ENCODE measurements around the gene ITSN2. TPM values are rescaled to one million over a fixed set of nuclear protein-coding genes. Genes with fewer than 3 reads are reported as not detected.

Gene ITSN2
- total RNA-seq, 1 experiment from 2014 or later = 19.8 TPM

DNA sequence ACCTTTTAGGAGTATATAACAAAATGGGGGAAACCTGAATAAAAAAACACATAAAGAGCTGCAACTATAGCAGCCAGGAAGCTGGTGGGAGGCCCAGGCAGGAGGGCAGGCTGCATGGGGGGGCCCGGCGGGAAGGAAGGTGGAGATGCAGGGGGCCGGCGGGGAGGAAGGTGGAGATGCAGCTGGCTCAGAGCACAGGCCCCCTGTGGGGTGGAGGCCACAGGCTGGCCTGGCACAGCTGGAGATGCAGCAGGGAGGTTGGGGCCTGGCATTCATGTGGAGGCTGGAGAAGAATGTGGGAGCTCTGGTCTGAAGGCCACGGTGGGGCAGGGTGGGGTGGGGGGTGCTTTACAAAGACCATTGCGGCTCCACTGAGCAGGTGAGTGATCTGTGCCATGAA, 154.1 kb downstream of the ITSN2 start:
- no peak for DNase-seq (ENCODE audit: low spot score)
- no peak for ATAC-seq
- TF ChIP-seq CREM (CRISPR knock-in tag; IDR thresholded peaks at IDR 0.05) (no peak), ZNF416 (CRISPR knock-in tag; IDR thresholded peaks at IDR 0.05) (no peak), SMAD4 (CRISPR knock-in tag; IDR thresholded peaks at IDR 0.05) (no peak), ZNF263 (CRISPR knock-in tag; IDR thresholded peaks at IDR 0.05; ENCODE audit: low read depth) (no peak), ZNF423 (CRISPR knock-in tag; IDR thresholded peaks at IDR 0.05) (peak; percentile 76)
- TF ChIP-seq, protein P1, sequence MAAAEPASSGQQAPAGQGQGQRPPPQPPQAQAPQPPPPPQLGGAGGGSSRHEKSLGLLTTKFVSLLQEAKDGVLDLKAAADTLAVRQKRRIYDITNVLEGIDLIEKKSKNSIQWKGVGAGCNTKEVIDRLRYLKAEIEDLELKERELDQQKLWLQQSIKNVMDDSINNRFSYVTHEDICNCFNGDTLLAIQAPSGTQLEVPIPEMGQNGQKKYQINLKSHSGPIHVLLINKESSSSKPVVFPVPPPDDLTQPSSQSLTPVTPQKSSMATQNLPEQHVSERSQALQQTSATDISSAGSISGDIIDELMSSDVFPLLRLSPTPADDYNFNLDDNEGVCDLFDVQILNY (CRISPR knock-in tag; IDR thresholded peaks at IDR 0.05) = no peak
- TF ChIP-seq, protein P2, sequence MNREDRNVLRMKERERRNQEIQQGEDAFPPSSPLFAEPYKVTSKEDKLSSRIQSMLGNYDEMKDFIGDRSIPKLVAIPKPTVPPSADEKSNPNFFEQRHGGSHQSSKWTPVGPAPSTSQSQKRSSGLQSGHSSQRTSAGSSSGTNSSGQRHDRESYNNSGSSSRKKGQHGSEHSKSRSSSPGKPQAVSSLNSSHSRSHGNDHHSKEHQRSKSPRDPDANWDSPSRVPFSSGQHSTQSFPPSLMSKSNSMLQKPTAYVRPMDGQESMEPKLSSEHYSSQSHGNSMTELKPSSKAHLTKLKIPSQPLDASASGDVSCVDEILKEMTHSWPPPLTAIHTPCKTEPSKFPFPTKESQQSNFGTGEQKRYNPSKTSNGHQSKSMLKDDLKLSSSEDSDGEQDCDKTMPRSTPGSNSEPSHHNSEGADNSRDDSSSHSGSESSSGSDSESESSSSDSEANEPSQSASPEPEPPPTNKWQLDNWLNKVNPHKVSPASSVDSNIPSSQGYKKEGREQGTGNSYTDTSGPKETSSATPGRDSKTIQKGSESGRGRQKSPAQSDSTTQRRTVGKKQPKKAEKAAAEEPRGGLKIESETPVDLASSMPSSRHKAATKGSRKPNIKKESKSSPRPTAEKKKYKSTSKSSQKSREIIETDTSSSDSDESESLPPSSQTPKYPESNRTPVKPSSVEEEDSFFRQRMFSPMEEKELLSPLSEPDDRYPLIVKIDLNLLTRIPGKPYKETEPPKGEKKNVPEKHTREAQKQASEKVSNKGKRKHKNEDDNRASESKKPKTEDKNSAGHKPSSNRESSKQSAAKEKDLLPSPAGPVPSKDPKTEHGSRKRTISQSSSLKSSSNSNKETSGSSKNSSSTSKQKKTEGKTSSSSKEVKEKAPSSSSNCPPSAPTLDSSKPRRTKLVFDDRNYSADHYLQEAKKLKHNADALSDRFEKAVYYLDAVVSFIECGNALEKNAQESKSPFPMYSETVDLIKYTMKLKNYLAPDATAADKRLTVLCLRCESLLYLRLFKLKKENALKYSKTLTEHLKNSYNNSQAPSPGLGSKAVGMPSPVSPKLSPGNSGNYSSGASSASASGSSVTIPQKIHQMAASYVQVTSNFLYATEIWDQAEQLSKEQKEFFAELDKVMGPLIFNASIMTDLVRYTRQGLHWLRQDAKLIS (CRISPR knock-in tag; IDR thresholded peaks at IDR 0.05; ENCODE audit: borderline replicate concordance) = no peak
- TF ChIP-seq, protein P3, sequence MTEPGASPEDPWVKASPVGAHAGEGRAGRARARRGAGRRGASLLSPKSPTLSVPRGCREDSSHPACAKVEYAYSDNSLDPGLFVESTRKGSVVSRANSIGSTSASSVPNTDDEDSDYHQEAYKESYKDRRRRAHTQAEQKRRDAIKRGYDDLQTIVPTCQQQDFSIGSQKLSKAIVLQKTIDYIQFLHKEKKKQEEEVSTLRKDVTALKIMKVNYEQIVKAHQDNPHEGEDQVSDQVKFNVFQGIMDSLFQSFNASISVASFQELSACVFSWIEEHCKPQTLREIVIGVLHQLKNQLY (CRISPR knock-in tag; IDR thresholded peaks at IDR 0.05) = no peak
- Mint-ChIP-seq H3K36me3 (peaks cover 4% of the 10 kb centered on the region; the same call in 1 of the 2 replicates), H3K9me3 (no peaks in the 10 kb centered on the region), H3K27me3 (ENCODE audit: low read depth) (no peaks in the 10 kb centered on the region), H3K4me1 (0 out of 2 replicates have a peak, but pooled peaks cover 3% of the 10 kb centered on the region), H3K27ac (no peak overlapping the region), H3K4me3 (no peak overlapping the region)
- ChIA-PET POLR2A (interaction anchor here (0.5 kb wide), 1 partner anchor 189 kb away, joined by 4 read pairs; no protein-coding TSS in a partner anchor), CTCF (interaction anchor here (1.0 kb wide), 1 partner anchor 122 kb away, joined by 3 read pairs; the partner anchor contains the start of gene TP53I3)

DNA sequence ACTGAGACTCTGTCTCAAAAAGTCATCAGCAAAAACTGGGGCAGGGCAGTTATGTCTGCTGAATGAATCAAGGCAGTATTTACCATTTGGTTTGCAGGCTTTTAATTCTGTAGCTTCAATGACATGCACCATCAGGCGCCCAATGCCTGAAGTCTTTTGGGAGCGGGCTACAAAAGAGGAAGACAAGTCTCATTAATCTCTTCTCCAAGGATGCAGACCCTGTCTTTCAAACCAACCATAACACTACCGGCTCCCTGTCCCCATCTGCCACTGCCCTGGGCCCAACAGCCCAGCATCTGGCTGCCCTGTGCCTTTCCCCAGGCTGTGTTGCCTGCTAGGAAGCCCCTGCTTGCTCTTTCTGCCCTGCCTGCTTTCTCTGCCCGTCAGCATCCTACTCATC, 155.2 kb downstream of the ITSN2 start:
- DNase-seq (ENCODE audit: low spot score) (no peak), ATAC-seq (no peak)
- Mint-ChIP-seq H3K27me3 (ENCODE audit: low read depth) (no peaks in the 10 kb centered on the region), H3K4me1 (0 out of 2 replicates have a peak, but pooled peaks cover 3% of the 10 kb centered on the region), H3K4me3 (no peak overlapping the region), H3K9me3 (no peaks in the 10 kb centered on the region), H3K27ac (no peak overlapping the region), H3K36me3 (peaks cover 4% of the 10 kb centered on the region; the same call in 1 of the 2 replicates)
- TF ChIP-seq RELA (CRISPR knock-in tag; IDR thresholded peaks at IDR 0.05; ENCODE audit: borderline replicate concordance) = no peak
- TF ChIP-seq ZNF396 (CRISPR knock-in tag; IDR thresholded peaks at IDR 0.05; ENCODE audit: borderline replicate concordance) = no peak
- no peak for TF ChIP-seq NFYB (CRISPR knock-in tag; conservative IDR thresholded peaks at IDR 0.05; ENCODE audit: low read depth)
- no peak for TF ChIP-seq KAT7 (CRISPR knock-in tag; IDR thresholded peaks at IDR 0.05; ENCODE audit: borderline replicate concordance)
- TF ChIP-seq, protein P4, sequence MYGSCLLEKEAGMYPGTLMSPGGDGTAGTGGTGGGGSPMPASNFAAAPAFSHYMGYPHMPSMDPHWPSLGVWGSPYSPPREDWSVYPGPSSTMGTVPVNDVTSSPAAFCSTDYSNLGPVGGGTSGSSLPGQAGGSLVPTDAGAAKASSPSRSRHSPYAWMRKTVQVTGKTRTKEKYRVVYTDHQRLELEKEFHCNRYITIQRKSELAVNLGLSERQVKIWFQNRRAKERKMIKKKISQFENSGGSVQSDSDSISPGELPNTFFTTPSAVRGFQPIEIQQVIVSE (CRISPR knock-in tag; IDR thresholded peaks at IDR 0.05; ENCODE audit: borderline replicate concordance) = no peak
- TF ChIP-seq, protein P3 (CRISPR knock-in tag; IDR thresholded peaks at IDR 0.05) = no peak
- TF ChIP-seq ZNF121 (CRISPR knock-in tag; IDR thresholded peaks at IDR 0.05) = no peak
- TF ChIP-seq, protein P2 (CRISPR knock-in tag; IDR thresholded peaks at IDR 0.05; ENCODE audit: borderline replicate concordance) = no peak
- no peak for TF ChIP-seq TEAD4 (CRISPR knock-in tag; IDR thresholded peaks at IDR 0.05)
- no peak for TF ChIP-seq NR1H2 (CRISPR knock-in tag; IDR thresholded peaks at IDR 0.05)
- no peak for TF ChIP-seq TCF7 (CRISPR knock-in tag; IDR thresholded peaks at IDR 0.05; ENCODE audit: low read depth)
- TF ChIP-seq NFE2L1 (CRISPR knock-in tag; IDR thresholded peaks at IDR 0.05) = no peak
- TF ChIP-seq, protein P5, sequence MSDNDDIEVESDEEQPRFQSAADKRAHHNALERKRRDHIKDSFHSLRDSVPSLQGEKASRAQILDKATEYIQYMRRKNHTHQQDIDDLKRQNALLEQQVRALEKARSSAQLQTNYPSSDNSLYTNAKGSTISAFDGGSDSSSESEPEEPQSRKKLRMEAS (CRISPR knock-in tag; IDR thresholded peaks at IDR 0.05) = no peak
- TF ChIP-seq, protein P6, sequence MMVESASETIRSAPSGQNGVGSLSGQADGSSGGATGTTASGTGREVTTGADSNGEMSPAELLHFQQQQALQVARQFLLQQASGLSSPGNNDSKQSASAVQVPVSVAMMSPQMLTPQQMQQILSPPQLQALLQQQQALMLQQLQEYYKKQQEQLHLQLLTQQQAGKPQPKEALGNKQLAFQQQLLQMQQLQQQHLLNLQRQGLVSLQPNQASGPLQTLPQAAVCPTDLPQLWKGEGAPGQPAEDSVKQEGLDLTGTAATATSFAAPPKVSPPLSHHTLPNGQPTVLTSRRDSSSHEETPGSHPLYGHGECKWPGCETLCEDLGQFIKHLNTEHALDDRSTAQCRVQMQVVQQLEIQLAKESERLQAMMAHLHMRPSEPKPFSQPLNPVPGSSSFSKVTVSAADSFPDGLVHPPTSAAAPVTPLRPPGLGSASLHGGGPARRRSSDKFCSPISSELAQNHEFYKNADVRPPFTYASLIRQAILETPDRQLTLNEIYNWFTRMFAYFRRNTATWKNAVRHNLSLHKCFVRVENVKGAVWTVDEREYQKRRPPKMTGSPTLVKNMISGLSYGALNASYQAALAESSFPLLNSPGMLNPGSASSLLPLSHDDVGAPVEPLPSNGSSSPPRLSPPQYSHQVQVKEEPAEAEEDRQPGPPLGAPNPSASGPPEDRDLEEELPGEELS (CRISPR knock-in tag; IDR thresholded peaks at IDR 0.05) = no peak
- POLR2A ChIA-PET = no interaction called here
- CTCF ChIA-PET = no interaction called here

All from WTC11 (cell line).